Measurements from ENCODE around the gene CCNDBP1.

CCNDBP1 gene

GRCh38 chr15:43208052-43209002 lies 23.1 kb downstream of the CCNDBP1 start:
- H3K27me3 Mint-ChIP-seq: peaks cover 6% of the 10 kb centered on the region
- H3K4me3 Mint-ChIP-seq: no peak overlapping the region
- no peaks in the 10 kb centered on the region for H3K9me3 Mint-ChIP-seq
- H3K36me3 Mint-ChIP-seq: no peaks in the 10 kb centered on the region
- H3K27ac Mint-ChIP-seq: no peak overlapping the region
- H3K4me1 Mint-ChIP-seq: peaks cover 7% of the 10 kb centered on the region

GRCh38 chr15:43209059-43209824 lies 24.0 kb downstream of the CCNDBP1 start:
- no peak overlapping the region for H3K4me3 Mint-ChIP-seq
- peak overlapping the region; percentile 30 for H3K27ac Mint-ChIP-seq
- H3K4me1 Mint-ChIP-seq: peaks cover 4% of the 10 kb centered on the region
- H3K27me3 Mint-ChIP-seq: peaks cover 6% of the 10 kb centered on the region
- H3K36me3 Mint-ChIP-seq: no peaks in the 10 kb centered on the region
- H3K9me3 Mint-ChIP-seq: no peaks in the 10 kb centered on the region

GRCh38 chr15:43210172-43210745 lies 25.1 kb downstream of the CCNDBP1 start:
- Mint-ChIP-seq H3K4me1 (no peaks in the 10 kb centered on the region), H3K27me3 (peaks cover 6% of the 10 kb centered on the region), H3K9me3 (no peaks in the 10 kb centered on the region), H3K27ac (no peak overlapping the region), H3K36me3 (no peaks in the 10 kb centered on the region), H3K4me3 (no peak overlapping the region)

GRCh38 chr15:43210807-43211206 lies 25.6 kb downstream of the CCNDBP1 start:
- Mint-ChIP-seq H3K4me1 (no peaks in the 10 kb centered on the region), H3K9me3 (no peaks in the 10 kb centered on the region), H3K4me3 (no peak overlapping the region), H3K27ac (no peak overlapping the region), H3K27me3 (peaks cover 6% of the 10 kb centered on the region), H3K36me3 (no peaks in the 10 kb centered on the region)

GRCh38 chr15:43211224-43211735 lies 26.1 kb downstream of the CCNDBP1 start:
- Mint-ChIP-seq H3K4me3 (no peak overlapping the region), H3K4me1 (no peaks in the 10 kb centered on the region), H3K27me3 (peaks cover 6% of the 10 kb centered on the region), H3K27ac (no peak overlapping the region), H3K9me3 (no peaks in the 10 kb centered on the region), H3K36me3 (no peaks in the 10 kb centered on the region)

GRCh38 chr15:43212299-43212698 lies 27.1 kb downstream of the CCNDBP1 start:
- H3K4me3 Mint-ChIP-seq: no peak overlapping the region
- no peaks in the 10 kb centered on the region for H3K9me3 Mint-ChIP-seq
- H3K36me3 Mint-ChIP-seq: no peaks in the 10 kb centered on the region
- H3K4me1 Mint-ChIP-seq: no peaks in the 10 kb centered on the region
- no peak overlapping the region for H3K27ac Mint-ChIP-seq
- peaks cover 6% of the 10 kb centered on the region for H3K27me3 Mint-ChIP-seq

- Mint-ChIP-seq H3K9me3 (no peaks in the 10 kb centered on the region), H3K4me1 (no peaks in the 10 kb centered on the region), H3K27me3 (peaks cover 6% of the 10 kb centered on the region), H3K27ac (no peak overlapping the region), H3K36me3 (no peaks in the 10 kb centered on the region), H3K4me3 (no peak overlapping the region)
Measured at GRCh38 chr15:43212951-43213350, 27.7 kb downstream of the CCNDBP1 start.

- no peak overlapping the region for H3K27ac Mint-ChIP-seq
- no peaks in the 10 kb centered on the region for H3K9me3 Mint-ChIP-seq
- no peaks in the 10 kb centered on the region for H3K4me1 Mint-ChIP-seq
- H3K4me3 Mint-ChIP-seq: no peak overlapping the region
- H3K27me3 Mint-ChIP-seq: peaks cover 5% of the 10 kb centered on the region
- H3K36me3 Mint-ChIP-seq: no peaks in the 10 kb centered on the region
Measured at GRCh38 chr15:43213466-43213865, 28.3 kb downstream of the CCNDBP1 start.

- peaks cover 2% of the 10 kb centered on the region for H3K27me3 Mint-ChIP-seq
- no peak overlapping the region for H3K27ac Mint-ChIP-seq
- no peak overlapping the region for H3K4me3 Mint-ChIP-seq
- no peaks in the 10 kb centered on the region for H3K9me3 Mint-ChIP-seq
- no peaks in the 10 kb centered on the region for H3K4me1 Mint-ChIP-seq
- no peaks in the 10 kb centered on the region for H3K36me3 Mint-ChIP-seq
Measured at GRCh38 chr15:43214169-43214568, 29.0 kb downstream of the CCNDBP1 start.

GRCh38 chr15:43214592-43215295 lies 29.5 kb downstream of the CCNDBP1 start:
- no peak overlapping the region for H3K27ac Mint-ChIP-seq
- H3K27me3 Mint-ChIP-seq: peaks cover 2% of the 10 kb centered on the region
- no peak overlapping the region for H3K4me3 Mint-ChIP-seq
- no peaks in the 10 kb centered on the region for H3K9me3 Mint-ChIP-seq
- H3K36me3 Mint-ChIP-seq: no peaks in the 10 kb centered on the region
- H3K4me1 Mint-ChIP-seq: no peaks in the 10 kb centered on the region

- H3K4me3 Mint-ChIP-seq: no peak overlapping the region
- H3K9me3 Mint-ChIP-seq: no peaks in the 10 kb centered on the region
- no peak overlapping the region for H3K27ac Mint-ChIP-seq
- H3K27me3 Mint-ChIP-seq: no peaks in the 10 kb centered on the region
- H3K36me3 Mint-ChIP-seq: no peaks in the 10 kb centered on the region
- no peaks in the 10 kb centered on the region for H3K4me1 Mint-ChIP-seq
Measured at GRCh38 chr15:43215961-43216360, 30.8 kb downstream of the CCNDBP1 start.

GRCh38 chr15:43218908-43219706 lies 33.9 kb downstream of the CCNDBP1 start:
- H3K4me1 Mint-ChIP-seq: no peaks in the 10 kb centered on the region
- H3K27ac Mint-ChIP-seq: no peak overlapping the region
- no peak overlapping the region for H3K4me3 Mint-ChIP-seq

GRCh38 chr15:43219929-43220928 lies 35.0 kb downstream of the CCNDBP1 start:
- Mint-ChIP-seq H3K4me3 (no peak overlapping the region), H3K36me3 (no peaks in the 10 kb centered on the region), H3K9me3 (no peaks in the 10 kb centered on the region), H3K4me1 (no peaks in the 10 kb centered on the region), H3K27me3 (peaks cover 3% of the 10 kb centered on the region), H3K27ac (no peak overlapping the region)

More at GRCh38 chr15:43218908-43219706, 33.9 kb downstream of the CCNDBP1 start:
- Mint-ChIP-seq H3K36me3 (no peaks in the 10 kb centered on the region), H3K27me3 (no peaks in the 10 kb centered on the region), H3K9me3 (no peaks in the 10 kb centered on the region)

All from activated naive CD4-positive, alpha-beta T cell treated with anti-CD3 and anti-CD28 coated beads, Interleukin-2, amount 50 U/mL, for 24 hours (primary cell).